ENCODE measurements around the gene NRG2.

Gene NRG2

GRCh38 chr5:140056880-140057279, 13.8 kb upstream of the NRG2 start:
- in situ Hi-C loops (cut with HindIII; ENCODE audit: low sequenced_read_pairs), result no loop called here
- no peak for TF ChIP-seq CTCF (IDR thresholded peaks at IDR 0.05; ENCODE audit: low read depth, low read length, missing control alignments)
- no peak for DNase-seq (ENCODE audit: low read depth)
- H3K4me3 ChIP-seq (ENCODE audit: low read depth, low read length), result no peak overlapping the region

DNA sequence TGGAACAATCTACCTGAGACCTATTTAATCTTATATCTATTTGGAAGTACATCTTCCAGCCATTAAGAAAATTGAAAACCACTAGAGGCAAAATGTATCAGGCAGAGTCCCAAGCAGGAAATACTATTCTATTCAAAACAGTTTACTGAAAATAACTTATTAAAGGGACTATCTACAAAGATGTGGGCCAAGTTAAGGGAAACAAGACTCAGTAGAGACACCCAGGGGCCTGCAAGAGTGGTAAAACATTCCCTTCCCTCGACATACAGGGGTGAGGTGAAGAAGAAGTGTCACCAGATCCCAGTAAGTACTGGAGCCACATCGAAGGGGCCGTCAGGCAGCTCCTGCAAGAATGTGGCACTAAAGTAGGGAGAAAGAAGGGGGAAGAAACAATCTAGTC, 12.1 kb upstream of the NRG2 start:
- no peak for TF ChIP-seq CTCF (IDR thresholded peaks at IDR 0.05; ENCODE audit: low read depth, low read length, missing control alignments)
- no peak overlapping the region for H3K4me3 ChIP-seq (ENCODE audit: low read depth, low read length)
- in situ Hi-C loops (cut with HindIII; ENCODE audit: low sequenced_read_pairs), result no loop called here
- DNase-seq (ENCODE audit: low read depth), result no peak

DNA sequence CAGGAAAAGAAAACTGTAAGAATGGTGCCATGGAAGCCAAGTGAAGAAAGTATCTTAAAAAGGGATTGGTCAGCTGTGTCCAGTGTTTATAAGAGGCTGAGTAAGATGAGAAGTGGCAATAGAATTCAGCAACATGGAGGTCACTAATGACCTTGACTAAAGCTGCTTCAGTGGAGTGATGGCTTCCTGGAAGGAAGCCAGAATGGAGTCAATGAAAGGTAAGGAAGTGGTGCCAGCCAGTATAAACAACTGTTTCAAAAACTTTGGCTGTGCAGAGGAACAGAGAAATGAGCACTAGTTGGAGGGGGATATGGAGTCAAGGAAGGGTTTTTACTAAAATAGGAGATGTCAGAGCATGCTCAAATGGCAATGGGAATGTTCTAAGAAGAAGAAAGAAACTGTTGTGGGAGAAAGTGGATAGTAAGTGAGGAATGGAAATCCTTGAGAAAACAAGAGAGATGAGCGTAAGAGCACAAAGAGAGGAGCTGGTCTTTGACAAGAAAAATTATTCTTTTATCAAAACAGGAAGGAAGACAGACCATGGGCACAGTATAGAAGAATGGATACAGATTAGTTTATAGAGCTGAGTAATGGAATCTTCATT, 11.1 kb upstream of the NRG2 start:
- DNase-seq (ENCODE audit: low read depth), result no peak
- TF ChIP-seq CTCF (IDR thresholded peaks at IDR 0.05; ENCODE audit: low read depth, low read length, missing control alignments), result no peak
- in situ Hi-C loops (cut with HindIII; ENCODE audit: low sequenced_read_pairs), result no loop called here
- no peak overlapping the region for H3K4me3 ChIP-seq (ENCODE audit: low read depth, low read length)

GRCh38 chr5:140051950-140052349, 8.9 kb upstream of the NRG2 start:
- in situ Hi-C loops (cut with HindIII; ENCODE audit: low sequenced_read_pairs), result no loop called here
- TF ChIP-seq CTCF (IDR thresholded peaks at IDR 0.05; ENCODE audit: low read depth, low read length, missing control alignments), result no peak
- no peak for DNase-seq (ENCODE audit: low read depth)
- H3K4me3 ChIP-seq (ENCODE audit: low read depth, low read length), result no peak overlapping the region

- no peak for DNase-seq (ENCODE audit: low read depth)
Measured at GRCh38 chr5:140049713-140050112, 6.6 kb upstream of the NRG2 start.

DNA sequence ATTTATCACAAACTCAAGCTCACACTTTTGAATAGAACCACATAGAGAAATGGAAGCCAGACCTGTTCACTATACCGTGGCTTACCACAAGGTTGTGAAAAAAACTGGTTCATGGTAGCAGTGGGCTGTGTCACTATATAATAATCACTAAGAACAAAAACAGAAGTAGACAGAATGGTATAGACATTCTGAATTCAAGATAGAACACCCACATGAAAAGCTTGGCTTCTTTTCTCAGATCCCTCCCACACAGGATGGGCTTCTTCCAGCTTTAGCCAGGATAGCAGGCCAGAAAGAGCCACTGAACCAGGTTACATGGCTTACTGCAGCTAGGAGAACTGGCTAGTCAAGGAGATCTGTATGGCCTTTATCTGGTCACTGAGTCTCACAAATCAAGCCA, 6.1 kb upstream of the NRG2 start:
- no peak overlapping the region for H3K4me3 ChIP-seq (ENCODE audit: low read depth, low read length)
- in situ Hi-C loops (cut with HindIII; ENCODE audit: low sequenced_read_pairs), result no loop called here
- TF ChIP-seq CTCF (IDR thresholded peaks at IDR 0.05; ENCODE audit: low read depth, low read length, missing control alignments), result no peak
- no peak for DNase-seq (ENCODE audit: low read depth)

More at GRCh38 chr5:140049713-140050112, 6.6 kb upstream of the NRG2 start:
- TF ChIP-seq CTCF (IDR thresholded peaks at IDR 0.05; ENCODE audit: low read depth, low read length, missing control alignments), result no peak
- in situ Hi-C loops (cut with HindIII; ENCODE audit: low sequenced_read_pairs), result no loop called here
- no peak overlapping the region for H3K4me3 ChIP-seq (ENCODE audit: low read depth, low read length)
